NCI-H128 (cell line): Measurements from ENCODE around the gene LRCH2.
"Not testable (repeated sequence)": the region's sequence is repeated elsewhere in the genome, so short reads cannot be mapped to it uniquely, and the experiment has no call there.

Source experiments
- DNase-seq: peaks from one replicate; lab custom pipeline; 2025; ENCODE audit not compliant: unreplicated experiment; lab: John Stamatoyannopoulos, UW

The LRCH2 gene

GRCh38 chrX:115233497-115234455 is at the start of gene LRCH2:
Gene LRCH2, minus strand, starts transcription at chrX:115234096. Its CDS starts 55 bp downstream, at chrX:115234041.
- DNase-seq = no peak

- DNase-seq = no peak
Observed at GRCh38 chrX:115269051-115269683, 35.3 kb upstream of the LRCH2 start.

GRCh38 chrX:115268421-115268820 is 34.5 kb upstream of the LRCH2 start:
- no peak for DNase-seq

GRCh38 chrX:115266300-115266699 is 32.4 kb upstream of the LRCH2 start:
- peak; percentile 1 for DNase-seq

GRCh38 chrX:115264009-115264408 is 30.1 kb upstream of the LRCH2 start:
- DNase-seq = no peak

- no peak for DNase-seq
Observed at GRCh38 chrX:115261148-115261547, 27.3 kb upstream of the LRCH2 start.

GRCh38 chrX:115260330-115260729 is 26.4 kb upstream of the LRCH2 start:
- no peak for DNase-seq

GRCh38 chrX:115259238-115259875 is 25.5 kb upstream of the LRCH2 start:
- DNase-seq = no peak

- DNase-seq = no peak
Observed at GRCh38 chrX:115257711-115258110, 23.8 kb upstream of the LRCH2 start.

- no peak for DNase-seq
Observed at GRCh38 chrX:115255003-115255402, 21.1 kb upstream of the LRCH2 start.

- no peak for DNase-seq
Observed at GRCh38 chrX:115251458-115252233, 17.8 kb upstream of the LRCH2 start.

- DNase-seq = no peak
Observed at GRCh38 chrX:115237056-115237455, 3.2 kb upstream of the LRCH2 start.

- DNase-seq = no peak
Observed at GRCh38 chrX:115236560-115236959, 2.7 kb upstream of the LRCH2 start.

GRCh38 chrX:115234461-115234860 is 565 bp upstream of the LRCH2 start:
- DNase-seq = no peak

- DNase-seq = no peak
Observed at GRCh38 chrX:115232933-115233496, 881 bp downstream of the LRCH2 start.

GRCh38 chrX:115229337-115230003 is 4.4 kb downstream of the LRCH2 start:
- no peak for DNase-seq

GRCh38 chrX:115226929-115227328 is 7.0 kb downstream of the LRCH2 start:
- peak; percentile 1 for DNase-seq

GRCh38 chrX:115217346-115217745 is 16.6 kb downstream of the LRCH2 start:
- not testable (repeated sequence) for DNase-seq

GRCh38 chrX:115214605-115215004 is 19.3 kb downstream of the LRCH2 start:
- DNase-seq = no peak

GRCh38 chrX:115214151-115214550 is 19.7 kb downstream of the LRCH2 start:
- DNase-seq = no peak
